ENCODE measurements around the gene PSMD5. TPM values are rescaled to one million over a fixed set of nuclear protein-coding genes. Genes with fewer than 3 reads are reported as not detected.

The PSMD5 gene
- total RNA-seq, 1 donor from 2014 or later, result 54.3 TPM

DNA sequence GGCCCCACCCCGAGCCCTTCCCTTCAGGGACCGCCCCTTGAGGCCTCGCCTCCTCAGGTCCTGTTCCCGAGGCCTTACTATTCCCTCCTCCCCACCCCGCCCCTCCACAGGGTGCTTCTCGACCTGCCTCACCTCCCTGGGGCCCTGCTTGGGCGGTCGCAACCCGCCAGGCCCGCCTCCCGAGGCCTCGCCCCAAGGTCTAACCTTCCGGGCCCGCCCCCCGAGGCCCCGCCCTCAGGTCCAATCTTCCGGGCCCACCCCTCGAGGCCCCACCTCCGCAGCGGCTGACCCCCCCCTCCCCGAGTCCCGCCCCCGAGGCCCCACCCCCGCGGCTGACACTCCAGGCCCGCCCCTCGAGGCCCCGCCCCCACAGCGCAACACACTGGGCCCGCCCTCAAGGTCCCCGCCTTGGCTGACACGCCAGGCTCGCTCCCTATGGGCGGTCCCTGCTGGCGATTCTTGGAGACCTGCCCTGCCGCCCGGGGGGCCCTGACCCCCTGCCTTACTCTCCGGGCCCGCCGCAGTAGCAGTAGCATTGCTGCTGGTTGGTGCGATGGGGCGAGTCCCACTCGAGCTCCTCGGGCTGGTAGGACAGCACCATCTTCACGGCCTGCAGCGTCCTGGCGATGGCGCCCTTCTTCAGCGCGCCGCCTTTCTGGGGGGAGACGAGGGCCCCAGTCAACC is 26.1 kb upstream of the PSMD5 start:
- H3K27ac Mint-ChIP-seq (ENCODE audit: unreplicated experiment), result peak overlapping the region; percentile 88
- DNase-seq (ENCODE audit: low spot score), result no peak
- H3K4me3 Mint-ChIP-seq (ENCODE audit: unreplicated experiment), result peak overlapping the region; percentile 64
- H3K9me3 Mint-ChIP-seq (ENCODE audit: low read depth), result no peaks in the 10 kb centered on the region
- peaks cover 35% of the 10 kb centered on the region for H3K4me1 Mint-ChIP-seq (ENCODE audit: low read depth)
- no peaks in the 10 kb centered on the region for H3K27me3 Mint-ChIP-seq (ENCODE audit: low read depth)
- peaks cover 32% of the 10 kb centered on the region for H3K36me3 Mint-ChIP-seq (ENCODE audit: low read depth)
- TF ChIP-seq CTCF (IDR thresholded peaks at IDR 0.05), result peak; percentile 71

GRCh38 chr9:120868339-120868675 is 25.6 kb upstream of the PSMD5 start:
- Mint-ChIP-seq H3K27me3 (ENCODE audit: low read depth) (no peaks in the 10 kb centered on the region), H3K9me3 (ENCODE audit: low read depth) (no peaks in the 10 kb centered on the region), H3K4me3 (ENCODE audit: unreplicated experiment) (peak overlapping the region; percentile 13), H3K4me1 (ENCODE audit: low read depth) (peaks cover 30% of the 10 kb centered on the region), H3K36me3 (ENCODE audit: low read depth) (peaks cover 28% of the 10 kb centered on the region), H3K27ac (ENCODE audit: unreplicated experiment) (peak overlapping the region; percentile 36)
- DNase-seq (ENCODE audit: low spot score), result no peak
- no peak for TF ChIP-seq CTCF (IDR thresholded peaks at IDR 0.05)

GRCh38 chr9:120867676-120868338 is 25.1 kb upstream of the PSMD5 start:
- no peaks in the 10 kb centered on the region for H3K9me3 Mint-ChIP-seq (ENCODE audit: low read depth)
- no peak for DNase-seq (ENCODE audit: low spot score)
- peaks cover 30% of the 10 kb centered on the region for H3K36me3 Mint-ChIP-seq (ENCODE audit: low read depth)
- peak overlapping the region; percentile 36 for H3K27ac Mint-ChIP-seq (ENCODE audit: unreplicated experiment)
- H3K4me3 Mint-ChIP-seq (ENCODE audit: unreplicated experiment), result peak overlapping the region; percentile 13
- H3K27me3 Mint-ChIP-seq (ENCODE audit: low read depth), result no peaks in the 10 kb centered on the region
- H3K4me1 Mint-ChIP-seq (ENCODE audit: low read depth), result peaks cover 30% of the 10 kb centered on the region
- no peak for TF ChIP-seq CTCF (IDR thresholded peaks at IDR 0.05)

DNA sequence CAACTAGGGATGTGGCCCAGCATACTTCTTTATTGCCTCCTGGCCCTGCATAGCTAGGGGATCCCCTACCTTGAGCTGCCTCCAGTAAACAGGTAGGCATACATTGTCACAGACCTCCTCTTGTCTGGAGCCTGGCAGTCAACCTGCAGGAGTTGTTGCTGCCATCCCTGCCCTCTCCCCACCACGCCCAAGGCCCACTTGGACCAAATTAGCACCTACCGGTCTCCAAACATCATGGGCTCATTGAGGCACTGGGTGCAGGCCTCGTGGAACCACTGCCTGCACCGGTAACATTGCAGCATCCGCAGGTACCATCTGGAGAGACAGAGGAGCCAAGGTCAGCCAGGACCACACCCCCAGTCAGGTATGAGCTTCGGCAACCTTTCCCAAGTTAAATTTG is 23.9 kb upstream of the PSMD5 start:
- no peak overlapping the region for H3K27ac Mint-ChIP-seq (ENCODE audit: unreplicated experiment)
- peaks cover 33% of the 10 kb centered on the region for H3K36me3 Mint-ChIP-seq (ENCODE audit: low read depth)
- no peak for TF ChIP-seq CTCF (IDR thresholded peaks at IDR 0.05)
- peaks cover 26% of the 10 kb centered on the region for H3K4me1 Mint-ChIP-seq (ENCODE audit: low read depth)
- no peak for DNase-seq (ENCODE audit: low spot score)
- H3K9me3 Mint-ChIP-seq (ENCODE audit: low read depth), result no peaks in the 10 kb centered on the region
- no peak overlapping the region for H3K4me3 Mint-ChIP-seq (ENCODE audit: unreplicated experiment)
- no peaks in the 10 kb centered on the region for H3K27me3 Mint-ChIP-seq (ENCODE audit: low read depth)

DNA sequence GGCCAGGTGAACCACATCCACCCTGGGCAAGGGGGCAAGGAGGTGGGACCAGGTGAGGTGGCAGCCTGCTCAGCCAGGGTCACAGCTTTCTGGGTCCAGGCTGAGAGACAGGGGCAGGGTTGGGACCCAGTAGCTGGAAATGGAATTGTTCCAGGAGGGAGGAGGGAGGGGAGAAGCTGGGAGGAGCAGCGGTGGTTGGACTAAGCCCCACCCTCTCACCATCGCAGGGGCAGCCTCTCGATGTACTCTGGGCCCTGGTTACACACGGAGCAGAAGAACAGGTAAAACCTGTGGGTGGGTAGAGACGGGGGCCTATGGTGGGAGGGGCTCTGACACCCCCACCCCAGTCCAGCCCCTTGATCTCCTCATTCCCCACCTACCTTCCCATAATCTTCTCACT is 23.1 kb upstream of the PSMD5 start:
- H3K9me3 Mint-ChIP-seq (ENCODE audit: low read depth), result no peaks in the 10 kb centered on the region
- no peak overlapping the region for H3K4me3 Mint-ChIP-seq (ENCODE audit: unreplicated experiment)
- H3K36me3 Mint-ChIP-seq (ENCODE audit: low read depth), result peaks cover 35% of the 10 kb centered on the region
- no peak for DNase-seq (ENCODE audit: low spot score)
- no peak overlapping the region for H3K27ac Mint-ChIP-seq (ENCODE audit: unreplicated experiment)
- TF ChIP-seq CTCF (IDR thresholded peaks at IDR 0.05), result no peak
- H3K4me1 Mint-ChIP-seq (ENCODE audit: low read depth), result peaks cover 19% of the 10 kb centered on the region
- no peaks in the 10 kb centered on the region for H3K27me3 Mint-ChIP-seq (ENCODE audit: low read depth)

All from chondrocyte (in vitro differentiated cells).